Measurements from ENCODE around the gene ADARB2.
"Not testable (repeated sequence)": the region's sequence is repeated elsewhere in the genome, so short reads cannot be mapped to it uniquely, and the experiment has no call there.

Gene ADARB2

DNA sequence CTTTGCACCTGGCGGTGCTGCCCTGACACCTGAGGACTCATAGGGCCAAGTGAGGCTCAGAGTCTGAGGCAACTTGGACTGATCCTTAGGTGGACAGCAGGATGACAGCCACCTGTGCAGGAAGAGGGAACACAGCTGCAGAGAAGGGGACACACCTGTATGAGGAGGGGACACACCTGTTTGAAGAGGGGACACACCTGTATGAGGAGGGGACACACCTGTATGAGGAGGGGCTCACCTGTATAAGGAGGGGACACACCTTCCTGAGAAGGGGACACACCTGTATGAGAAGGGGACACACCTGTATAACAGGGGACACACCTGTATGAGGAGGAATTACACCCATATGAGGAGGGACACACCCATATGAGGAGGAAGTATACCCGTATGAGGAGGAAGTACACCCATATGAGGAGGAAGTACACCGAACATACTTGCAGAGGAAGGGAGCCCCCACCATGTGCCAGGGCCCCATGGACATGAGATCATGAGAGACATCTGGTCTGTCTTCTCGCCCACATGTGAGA lies 285.9 kb downstream of the ADARB2 start:
- no peak for DNase-seq

DNA sequence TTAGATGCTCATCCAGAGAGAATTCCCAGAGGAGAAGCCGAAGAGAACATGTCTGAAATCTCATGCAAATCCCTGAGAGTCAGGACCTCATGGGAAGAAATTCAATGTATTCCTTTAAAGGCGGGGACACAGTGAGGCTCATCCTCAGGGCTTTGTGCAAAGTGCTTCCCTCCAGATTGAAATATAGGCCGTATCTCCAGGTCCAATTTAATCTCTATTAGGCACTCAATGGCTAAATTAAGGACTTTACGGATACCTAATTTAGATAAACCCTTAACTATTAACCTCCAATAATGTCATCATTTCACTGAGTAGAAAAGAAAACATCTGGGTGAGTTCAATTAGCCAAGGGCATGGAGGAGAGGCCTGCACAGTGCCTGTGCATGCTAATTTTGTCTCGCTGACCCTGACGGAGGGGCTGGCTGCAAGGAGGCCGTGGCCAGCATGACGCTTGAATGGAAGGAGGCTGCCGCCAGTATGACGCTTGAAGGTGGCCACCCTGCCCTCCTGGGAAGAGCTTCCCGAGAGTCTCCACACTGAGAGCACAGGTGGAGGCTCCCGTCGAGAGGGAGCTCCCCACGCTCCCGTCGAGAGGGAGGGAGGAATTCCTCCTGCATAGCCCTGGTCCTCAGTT lies 287.6 kb downstream of the ADARB2 start:
- DNase-seq, result no peak

DNA sequence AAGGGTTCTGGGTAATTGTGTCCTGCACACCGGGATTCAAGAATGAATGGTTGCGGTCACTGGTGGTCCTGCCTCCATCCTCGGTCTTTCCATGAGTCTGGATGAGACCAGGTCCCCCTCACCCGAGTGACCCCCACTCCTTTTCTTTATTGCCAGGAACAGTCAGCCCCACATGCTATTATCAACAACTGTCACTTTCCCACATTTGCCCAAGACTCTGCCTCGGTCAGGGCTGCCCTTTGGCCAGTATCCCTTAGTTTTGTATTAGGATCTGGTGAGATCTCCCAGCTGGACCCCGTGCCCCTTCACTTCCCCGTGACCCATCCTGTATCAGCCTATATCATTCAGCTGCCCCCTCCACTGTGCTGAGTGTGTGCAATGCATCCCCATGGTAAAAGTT lies 288.3 kb downstream of the ADARB2 start:
- DNase-seq, result no peak

DNA sequence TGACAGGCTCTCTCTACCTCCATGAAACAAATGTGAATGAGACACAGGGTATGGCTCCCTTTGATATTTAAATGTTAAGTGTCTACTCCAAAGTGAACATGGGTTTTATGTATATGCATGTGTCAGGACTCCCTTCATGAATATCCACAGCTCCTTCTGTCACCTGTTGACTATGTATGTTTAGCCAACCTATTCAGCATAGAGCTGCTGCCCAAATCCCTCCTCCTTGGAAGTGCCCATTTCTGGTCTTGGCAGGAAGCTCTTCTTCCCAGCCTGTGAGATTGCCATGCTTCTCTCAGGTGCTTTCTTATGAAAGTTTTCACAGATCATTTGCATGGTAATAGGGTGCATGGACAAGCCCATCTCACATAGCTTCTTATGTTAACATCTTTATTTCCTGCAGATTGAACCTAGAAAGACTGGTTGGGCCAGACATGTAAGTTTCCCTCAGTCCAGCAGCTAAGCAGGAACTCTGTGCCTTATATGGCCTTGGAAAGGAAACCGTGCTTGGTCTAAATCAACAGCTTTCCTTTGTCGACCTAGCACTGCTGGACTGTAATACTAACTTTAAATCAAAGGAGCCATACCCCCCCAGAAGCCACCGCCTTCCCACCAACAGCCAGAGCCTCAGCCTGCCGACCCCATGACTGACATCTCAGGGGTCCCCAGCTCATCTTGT lies 288.9 kb downstream of the ADARB2 start:
- no peak for DNase-seq

DNA sequence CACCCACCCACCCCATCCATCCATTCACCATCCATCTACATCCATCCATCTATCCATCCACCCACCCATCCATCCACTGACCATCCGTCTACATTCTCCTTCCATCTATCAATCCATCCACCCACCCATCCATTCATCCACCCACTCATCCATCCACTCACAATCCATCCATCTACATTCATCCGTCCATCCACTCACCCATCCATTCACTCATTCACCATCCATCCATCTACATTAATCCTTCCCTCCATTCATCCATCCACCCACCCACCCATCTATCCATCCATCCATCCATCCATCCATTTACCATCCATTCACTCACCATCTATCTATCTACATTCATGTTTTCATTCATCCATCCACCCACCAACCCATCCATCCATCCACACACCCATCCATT lies 292.5 kb downstream of the ADARB2 start:
- DNase-seq, result no peak

DNA sequence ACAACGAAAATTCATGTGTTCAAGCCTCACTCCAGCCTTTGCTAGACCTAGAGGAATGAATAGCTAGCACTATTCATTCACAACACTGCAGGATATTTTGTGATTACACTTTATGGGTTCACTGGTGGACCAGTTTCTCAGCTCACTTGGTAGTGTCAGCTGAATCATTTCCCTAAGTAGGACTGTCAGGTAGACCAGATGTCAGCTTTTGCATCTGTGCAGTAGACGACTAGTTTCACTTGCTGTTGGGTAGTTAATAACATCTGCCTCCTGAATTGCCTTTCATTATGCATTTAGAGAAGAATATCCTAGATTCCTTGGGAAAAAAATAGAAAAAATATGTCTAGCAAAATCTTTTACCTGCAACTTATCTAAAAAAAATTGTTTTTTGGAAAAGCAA lies 296.4 kb downstream of the ADARB2 start:
- DNase-seq, result no peak

DNA sequence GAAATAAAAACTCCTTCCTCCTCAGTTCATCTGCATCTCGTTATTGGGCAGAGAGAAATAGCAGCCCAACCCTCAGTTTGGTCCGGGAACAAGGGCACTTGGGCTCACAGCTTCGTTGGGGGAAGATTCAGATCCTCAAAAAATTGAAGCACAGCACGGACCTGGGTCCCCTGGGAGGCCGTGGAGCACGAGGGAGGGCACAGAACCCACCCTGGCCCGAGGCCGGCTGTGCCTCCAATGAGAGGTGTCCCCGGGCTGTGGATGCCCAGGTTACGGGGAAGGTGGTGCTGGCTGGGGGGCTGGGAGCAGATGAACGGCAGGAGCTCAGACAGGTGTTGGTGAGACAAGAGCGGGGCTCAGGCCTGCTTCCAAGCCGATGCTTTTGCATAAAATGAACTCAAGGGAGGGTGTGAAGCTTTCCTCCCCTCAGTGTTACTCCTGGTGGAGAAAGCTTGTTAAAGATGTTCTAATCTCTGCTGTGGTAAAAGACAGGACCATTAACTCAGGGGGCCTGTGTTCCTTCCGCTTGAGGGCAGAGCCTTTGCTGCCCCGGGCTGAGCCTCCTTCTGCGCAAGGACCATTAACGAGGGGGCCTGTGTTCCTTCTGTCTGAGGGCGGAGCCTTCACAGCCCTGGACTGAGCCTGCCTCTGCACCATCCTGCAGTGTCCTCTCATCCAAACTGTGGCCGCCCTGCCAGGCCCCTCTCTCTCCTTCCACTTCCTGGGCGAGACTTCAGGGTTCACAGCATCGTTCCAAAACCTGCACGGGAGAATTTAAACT lies 302.2 kb downstream of the ADARB2 start:
- DNase-seq, result no peak

DNA sequence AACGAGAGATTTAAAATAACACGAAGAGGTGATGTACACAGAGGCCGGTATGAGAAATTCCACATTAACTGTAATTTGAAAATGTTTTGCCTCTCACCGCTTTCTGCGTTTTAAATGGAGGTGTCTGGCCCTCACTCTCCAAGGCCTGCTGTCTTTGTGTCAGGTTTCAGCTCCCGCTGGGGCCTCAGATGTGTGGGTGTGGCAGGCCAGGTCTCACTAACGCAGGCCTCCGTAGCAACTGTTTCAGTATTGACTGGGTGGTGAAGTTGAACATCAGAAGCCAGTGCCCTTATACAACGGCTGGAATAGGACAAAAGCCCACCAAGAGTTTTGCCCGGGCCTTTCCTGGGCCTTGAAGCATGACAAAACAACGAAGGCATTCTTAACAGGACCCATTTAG lies 303.1 kb downstream of the ADARB2 start:
- DNase-seq, result no peak

DNA sequence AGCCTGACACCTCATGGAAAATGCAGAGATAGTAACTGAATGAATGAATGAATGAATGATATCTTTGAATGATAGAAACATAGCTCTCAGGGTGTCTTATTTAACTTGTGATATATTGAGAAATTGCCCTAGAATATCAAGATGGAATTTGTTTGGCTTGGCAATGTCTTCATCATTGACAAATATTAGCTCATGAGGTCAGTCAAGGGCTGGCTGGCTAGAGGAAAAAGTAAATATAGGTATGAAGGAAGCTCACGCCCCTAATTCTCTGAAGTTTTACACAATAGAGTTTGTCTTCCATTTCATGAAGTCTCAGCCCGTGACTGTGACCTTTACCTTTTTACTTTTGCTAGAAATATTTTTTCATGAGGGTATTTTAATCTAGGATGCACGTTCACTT lies 305.2 kb downstream of the ADARB2 start:
- DNase-seq, result no peak

DNA sequence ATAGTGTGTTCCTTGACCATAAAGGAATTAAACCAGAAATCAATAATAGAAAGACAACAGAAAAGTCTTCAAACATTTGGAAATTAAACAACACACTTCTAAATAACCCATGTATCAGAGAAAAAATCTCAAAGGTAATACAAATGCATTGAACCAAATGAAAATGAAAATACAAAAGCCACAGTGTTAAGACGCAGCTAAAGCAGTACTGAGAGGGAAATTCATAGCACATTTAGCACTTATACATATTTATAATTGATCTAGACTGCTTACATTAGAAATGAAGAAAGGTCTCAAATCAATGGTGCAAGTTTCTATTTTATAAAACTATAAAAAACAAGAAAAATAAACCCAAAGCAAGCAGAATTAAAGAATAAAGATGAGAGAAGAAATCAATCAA lies 306.1 kb downstream of the ADARB2 start:
- no peak for DNase-seq

DNA sequence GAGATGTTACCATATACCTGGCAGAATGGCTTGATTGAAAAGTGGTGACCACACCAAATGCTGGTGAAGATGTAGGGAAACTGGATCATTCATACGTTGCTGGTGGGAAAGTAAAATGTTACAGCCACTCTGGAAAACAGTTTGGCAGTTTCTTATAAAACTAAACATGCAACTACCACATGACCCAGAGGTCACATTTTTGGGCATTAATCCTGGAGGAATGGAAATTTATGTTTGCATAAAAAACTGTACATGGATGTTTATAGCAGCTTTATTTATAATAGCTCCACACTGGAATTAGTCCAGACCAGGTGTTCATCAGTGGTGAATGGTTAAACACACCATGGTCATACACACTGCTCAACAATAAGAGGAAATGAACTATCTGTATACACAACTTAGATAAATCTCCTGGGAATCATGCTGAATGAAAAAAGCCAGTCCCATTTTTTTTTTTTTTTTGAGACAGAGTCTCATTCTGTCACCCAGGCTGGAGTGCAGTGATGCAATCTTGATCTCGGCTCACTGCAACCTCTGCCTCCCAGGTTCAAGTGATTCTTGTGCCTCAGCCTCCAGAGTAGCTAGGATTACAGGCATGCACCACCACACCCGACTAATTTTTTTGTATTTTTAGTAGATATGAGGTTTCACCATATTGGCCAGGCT lies 309.7 kb downstream of the ADARB2 start:
- DNase-seq, result not testable (repeated sequence)

DNA sequence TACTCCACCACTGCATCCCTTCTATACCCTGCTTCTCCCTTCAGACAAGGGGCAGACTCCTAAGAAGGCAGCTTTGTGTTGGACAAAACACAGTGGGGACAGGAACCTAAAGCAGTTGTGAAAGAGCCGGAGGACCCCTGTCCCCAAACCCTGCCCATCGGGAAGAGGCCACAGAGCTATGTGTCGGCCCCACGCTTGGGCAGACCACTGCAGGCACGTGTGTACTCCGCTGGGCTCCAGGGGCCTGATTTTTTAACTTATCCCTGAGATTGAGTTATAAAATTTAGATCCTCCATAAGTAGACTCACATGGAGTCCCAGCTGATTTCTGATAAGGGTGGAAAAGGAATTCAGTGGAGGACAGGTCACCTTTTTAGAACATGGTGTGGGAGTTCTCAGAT lies 310.5 kb downstream of the ADARB2 start:
- DNase-seq, result no peak

DNA sequence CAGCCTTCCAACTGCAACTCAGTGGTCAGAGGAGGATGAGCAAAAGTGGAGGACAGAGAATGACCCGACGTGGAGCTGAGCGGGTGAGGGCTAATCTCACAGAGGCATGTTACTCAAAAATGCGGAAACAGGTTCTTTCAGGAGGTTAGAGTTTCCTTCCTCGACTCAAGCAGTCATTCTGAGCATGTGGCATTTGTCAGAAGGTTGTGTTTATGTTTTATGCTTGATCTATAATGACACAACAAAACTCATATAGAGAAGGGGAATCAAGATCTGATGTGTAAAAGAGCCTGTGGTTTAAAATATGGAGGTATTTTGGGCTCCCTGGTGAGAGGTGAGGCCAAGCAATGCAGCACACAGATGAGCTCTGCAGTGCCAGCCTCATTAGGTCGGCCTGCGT lies 311.4 kb downstream of the ADARB2 start:
- no peak for DNase-seq

DNA sequence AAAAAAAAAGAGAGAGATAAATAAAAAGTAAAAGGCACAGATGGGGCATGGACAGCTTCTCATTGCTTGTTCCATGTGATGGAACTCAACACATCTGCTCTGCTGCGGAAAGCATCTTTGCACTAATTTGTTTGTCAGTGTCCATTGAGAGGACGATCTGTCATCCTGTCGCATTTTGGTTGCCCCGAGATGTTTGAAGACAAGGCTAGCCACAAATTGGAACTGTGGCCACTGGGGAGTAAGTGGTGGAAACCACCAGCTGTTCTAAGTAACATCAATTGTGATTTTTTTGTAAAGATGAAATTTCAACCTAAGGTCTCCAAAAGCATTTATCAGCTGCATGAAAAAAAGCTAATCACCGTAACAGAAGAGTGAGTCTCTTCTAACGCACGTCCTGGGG lies 312.7 kb downstream of the ADARB2 start:
- no peak for DNase-seq

DNA sequence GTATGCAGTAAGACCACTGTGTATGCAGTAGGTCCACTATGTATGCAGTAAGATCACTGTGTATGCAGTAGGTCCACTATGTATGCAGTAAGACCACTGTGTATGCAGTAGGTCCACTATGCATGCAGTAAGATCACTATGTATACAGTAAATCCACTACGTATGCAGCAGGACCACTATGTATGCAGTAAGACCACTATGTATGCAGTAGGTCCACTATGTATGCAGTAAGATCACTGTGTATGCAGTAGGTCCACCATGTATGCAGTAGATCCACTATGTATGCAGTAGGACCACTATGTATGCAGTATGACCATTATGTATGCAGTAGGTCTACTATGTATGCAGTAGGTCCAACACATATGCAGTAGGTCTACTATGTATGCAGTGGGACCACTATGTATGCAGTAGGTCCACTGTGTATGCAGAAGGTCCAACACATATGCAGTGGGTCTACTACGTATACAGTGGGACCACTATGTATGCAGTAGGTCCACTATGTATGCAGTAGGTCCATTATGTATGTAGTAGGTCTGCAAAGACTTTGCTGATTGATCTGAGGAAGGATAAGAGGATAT lies 313.6 kb downstream of the ADARB2 start:
- DNase-seq, result no peak

DNA sequence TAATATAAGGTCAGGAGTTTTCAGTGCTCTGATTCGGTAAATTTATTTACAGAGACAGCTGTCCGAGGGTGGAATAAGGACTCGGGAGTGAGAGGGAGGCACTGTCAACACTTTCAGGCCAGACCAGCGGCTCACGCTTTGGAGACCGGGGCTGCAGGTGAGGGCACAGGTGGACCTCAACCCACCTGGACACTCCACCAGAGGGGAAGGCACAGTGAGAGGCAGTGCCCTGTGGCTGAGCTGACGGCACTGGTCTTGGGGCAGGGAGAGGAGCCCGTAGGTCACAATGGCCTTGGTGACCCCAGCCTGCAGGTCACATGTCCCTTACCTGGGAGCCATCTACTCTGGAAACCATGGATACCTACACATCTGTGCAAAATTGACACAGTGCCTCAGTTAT lies 315.1 kb downstream of the ADARB2 start:
- no peak for DNase-seq

DNA sequence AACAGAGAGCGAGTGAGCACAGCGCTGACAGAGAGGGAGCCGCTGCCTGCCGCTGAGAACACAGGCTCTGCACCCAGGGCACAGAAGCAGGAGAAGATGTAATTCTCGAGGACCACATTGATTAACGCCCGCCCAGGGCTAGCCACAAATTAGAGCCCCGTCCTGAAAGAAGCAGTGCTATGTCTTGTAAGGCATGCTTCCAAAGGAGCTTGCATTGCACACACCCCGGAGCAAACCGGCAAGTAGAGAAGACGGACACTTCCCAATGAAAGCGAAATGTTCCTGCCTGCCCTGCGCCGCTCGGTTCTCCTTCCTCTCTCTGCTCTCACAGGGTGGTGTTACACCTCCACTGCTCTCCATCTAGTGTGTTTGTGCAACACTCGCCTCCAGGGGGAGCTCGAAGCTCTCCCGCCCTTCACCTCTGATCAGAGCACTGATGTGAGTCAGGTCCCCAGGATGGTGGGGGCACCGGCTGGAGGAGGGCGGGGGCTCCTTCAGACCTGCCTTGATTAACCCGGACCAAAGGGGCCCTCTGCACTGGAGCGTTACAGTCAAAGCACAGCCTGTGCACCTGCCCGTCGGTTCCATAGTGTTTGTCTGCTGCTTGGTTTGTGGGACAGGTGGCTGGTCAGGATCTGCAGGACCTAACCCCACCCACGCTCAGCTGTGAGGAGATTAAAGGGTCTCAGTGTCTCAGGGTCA lies 316.5 kb downstream of the ADARB2 start:
- peak; percentile 22 to 34 for DNase-seq

DNA sequence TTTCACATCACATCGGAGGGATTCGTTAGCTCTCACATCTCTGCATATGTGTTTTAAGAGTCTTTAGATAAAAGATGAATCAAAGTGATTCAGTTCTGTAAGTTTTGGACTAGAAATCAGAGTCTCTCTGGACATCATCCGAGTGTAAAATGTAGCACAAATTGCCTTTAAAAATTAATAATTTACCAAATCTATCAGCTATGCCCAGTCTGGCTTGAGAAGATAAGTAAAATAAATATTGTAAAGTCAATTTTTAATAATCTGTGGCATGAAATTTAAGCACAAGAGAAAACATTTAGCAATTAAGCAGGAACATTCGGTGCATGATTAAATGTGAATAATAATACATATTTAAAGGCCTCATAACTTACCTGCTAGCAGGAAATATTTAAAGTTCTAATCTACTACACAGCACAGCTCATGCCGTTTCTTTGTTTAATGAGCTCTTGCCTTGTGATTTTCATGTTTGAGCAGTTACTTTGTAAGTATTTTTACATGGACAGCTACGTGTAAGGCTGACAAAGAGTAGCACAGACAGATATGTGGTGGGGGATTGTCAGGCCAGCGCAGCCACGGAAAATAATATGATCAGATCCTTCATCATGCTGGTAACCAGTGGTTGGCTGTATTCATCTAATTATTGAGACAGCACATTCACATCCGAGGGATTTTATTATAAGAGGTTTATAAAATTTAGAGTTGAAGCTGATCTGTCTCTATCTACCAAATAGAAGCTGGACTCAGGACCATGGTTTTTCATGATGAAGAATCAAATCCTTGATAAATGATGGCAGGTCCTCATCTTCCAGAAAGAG lies 317.3 kb downstream of the ADARB2 start:
- no peak for DNase-seq

DNA sequence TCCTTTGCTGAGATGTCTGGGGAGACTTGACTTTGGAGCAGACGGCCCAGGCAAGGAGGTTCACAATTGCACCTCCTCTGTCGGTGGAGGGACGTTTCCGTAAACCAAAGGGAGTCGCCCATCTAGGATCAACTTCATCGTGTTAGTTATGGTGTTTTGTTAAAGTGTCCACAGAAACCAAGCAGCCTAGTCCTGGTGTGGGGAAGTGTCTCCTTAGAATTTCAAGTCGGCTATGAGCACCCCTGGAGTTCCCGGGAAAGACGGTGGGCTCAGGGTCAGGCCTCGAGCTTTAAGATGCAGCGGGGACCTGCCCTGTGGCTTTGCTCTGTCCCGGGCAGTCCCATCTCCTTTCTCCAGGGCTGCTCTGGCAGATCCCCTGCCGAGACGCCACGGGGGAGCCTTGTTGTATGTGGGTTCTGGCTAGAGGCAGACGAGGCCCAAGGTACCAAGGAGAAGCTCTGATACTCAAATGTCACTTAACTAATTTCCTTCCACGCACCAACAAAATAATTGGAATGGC lies 319.2 kb downstream of the ADARB2 start:
- DNase-seq, result no peak

DNA sequence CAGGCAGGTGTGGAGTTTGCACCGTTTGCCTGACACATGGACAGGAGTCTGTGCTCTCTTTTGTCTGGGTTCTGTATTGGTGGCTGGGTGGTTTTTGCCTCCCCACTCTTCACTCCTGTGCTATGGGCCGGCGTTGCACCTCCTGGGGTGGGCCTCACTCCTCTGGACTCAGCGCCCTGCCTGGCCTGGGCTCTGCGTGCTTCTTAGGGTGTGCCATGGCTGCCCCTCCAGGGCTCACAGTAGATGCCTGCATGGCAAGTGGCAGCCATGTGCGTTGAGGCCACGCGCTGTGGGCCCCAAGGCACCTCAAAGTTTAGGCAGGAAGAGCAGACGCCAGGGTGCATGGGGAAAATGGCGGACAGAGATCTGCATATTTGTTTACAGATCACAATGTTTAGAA lies 319.8 kb downstream of the ADARB2 start:
- no peak for DNase-seq

DNA sequence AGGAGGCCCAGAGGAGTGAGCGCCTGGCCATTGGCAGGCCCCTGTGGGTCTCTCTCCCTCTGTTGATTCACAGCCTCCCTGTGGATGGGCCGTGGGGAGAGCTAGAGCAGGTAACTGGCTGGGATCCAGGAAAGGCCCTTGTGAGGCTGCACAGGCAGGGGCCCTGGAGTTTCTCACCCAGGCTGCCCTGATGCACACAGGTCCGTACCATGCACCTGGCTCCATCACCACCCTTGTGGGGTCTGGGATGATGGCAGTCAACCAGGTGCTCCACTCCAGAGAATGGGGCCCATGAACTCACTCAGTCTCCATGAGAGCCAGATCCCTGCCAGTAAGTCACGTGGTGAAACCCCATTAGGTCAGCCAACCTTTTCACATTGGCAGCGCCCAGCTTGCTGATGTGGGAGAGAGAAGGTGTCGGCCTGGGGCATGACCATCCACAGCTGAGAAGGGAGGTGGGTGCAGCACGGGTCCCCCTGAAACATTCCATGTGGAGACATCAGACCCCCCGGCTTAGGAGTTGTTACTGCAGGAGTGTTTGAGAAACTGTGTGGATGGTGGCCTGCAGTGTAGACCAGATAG lies 320.8 kb downstream of the ADARB2 start:
- DNase-seq, result no peak

All from AML-193 (cell line).